ENCODE measurements around the gene CELA2B.

GRCh38 chr1:15519625-15520024 lies 43.7 kb downstream of the CELA2B start:
- TF ChIP-seq CTCF (IDR thresholded peaks at IDR 0.05) (no peak), POLR2A (IDR thresholded peaks at IDR 0.05) (no peak)
